Measurements from ENCODE around the gene SLC48A1.

SLC48A1 gene

DNA sequence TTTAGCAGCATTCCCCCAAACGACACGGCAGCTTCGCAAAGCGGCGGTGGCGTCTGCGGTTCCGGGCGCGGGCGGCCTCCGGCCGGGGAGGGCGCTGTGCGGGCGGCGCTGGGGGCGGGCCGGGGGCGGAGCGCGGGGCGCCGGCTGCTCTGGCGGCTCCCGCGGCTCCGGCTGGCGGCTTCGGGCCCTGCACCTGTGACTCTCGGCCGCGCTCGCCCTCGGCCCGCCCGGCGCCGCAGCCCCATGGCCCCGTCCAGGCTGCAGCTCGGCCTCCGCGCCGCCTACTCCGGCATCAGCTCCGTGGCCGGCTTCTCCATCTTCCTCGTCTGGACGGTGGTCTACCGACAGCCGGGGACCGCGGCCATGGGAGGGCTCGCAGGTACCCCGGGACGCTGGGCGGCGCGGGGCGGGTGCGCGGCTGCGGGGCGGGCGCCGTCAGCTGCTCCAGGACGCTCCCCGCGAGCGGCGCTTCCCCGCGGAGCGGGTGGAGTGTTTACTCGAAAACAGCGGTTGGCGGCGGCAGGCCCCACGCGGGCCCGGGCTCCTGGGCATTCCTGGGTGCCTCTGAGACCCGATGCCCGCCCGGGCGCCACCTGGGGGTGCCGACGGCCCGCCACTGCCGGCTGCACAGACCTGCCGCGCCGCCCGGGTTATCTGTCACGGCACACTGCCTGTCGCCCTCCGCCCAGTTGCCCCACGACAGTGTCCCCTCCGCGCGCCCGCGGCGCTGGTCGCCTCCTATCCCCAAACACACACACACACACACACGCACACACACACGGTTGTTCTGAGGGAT lies at the start of gene SLC48A1:
TSS of gene SLC48A1 (plus strand) at position 177 of the 796 bp plus-strand sequence. CDS start at position 244, 67 bp downstream.
- DNase-seq: peak; percentile 83

DNA sequence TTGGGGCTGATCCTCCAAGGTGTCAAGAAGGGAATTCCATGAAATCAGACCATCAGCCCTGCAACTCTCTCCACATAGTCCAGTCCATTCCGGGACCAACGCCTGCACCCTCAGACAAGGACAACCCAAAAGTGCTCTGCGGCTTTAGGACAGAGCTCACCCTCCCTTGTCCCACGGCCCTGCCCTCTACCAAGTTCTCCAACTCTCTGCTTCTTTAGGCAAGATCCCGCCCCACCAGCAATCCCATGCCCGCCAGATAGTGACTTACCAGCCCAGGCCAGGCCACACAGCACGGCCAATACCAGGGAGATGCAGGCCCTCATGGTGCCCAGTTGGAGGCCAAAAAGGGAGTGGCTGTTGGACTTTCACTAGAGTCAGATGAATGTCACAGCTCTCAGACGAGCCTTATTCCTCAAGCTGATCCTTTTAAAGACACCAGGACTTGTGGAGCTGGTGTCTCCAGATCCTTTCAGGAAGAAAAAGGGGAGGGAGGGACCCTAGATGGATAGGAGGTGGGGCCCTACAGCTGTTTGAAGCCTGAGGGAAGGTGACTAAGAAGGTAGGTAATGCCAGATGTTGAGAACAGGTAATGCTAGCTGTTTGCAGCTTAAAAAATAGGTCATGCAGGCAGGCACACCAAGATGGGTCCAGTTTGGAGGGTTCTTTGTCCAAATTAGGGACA lies 47.8 kb upstream of the SLC48A1 start, which contains the start of gene ENDOU:
TSS of gene ENDOU (minus strand) at position 400 of the 682 bp plus-strand sequence. CDS start at position 323, 77 bp downstream.
- no peak for DNase-seq

DNA sequence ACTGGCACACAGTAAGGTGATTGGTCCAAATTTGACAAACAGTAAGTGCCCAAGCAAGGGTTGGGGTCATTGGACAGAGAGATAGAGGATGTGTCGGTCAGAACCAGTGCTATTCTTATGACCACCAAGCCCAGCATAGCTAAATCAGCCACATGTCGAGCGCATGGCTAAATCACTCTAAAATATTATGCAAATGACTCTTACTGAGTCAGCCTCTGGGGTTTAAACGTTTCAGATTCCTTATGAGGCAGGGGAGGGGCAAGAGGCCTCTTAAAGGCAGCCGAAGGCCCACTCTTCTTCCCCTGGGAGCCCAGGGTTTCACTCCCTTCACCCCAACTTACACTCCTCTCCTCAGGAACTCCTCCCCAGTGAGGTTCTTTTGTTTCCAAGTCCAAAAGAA lies 47.1 kb upstream of the SLC48A1 start:
- DNase-seq: no peak

DNA sequence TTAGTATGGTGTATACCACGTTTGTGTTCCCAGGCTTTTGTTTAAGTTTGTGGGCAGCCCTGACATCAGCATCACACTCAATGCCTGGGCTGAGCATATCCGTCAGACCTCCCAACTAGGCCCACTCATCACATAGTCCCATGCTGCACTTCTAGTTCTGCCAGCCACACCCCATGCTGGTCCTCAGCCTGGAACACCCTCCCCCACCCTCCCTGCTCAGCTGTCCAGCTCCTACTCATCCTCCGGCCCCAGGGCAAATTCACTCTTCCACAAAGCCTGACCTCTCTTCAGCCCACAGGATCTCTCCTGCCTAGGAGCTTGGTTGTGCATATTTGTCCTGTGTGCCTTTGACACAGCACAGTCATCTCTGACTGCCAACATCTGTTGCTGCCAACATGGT lies 43.8 kb upstream of the SLC48A1 start:
- DNase-seq: no peak

DNA sequence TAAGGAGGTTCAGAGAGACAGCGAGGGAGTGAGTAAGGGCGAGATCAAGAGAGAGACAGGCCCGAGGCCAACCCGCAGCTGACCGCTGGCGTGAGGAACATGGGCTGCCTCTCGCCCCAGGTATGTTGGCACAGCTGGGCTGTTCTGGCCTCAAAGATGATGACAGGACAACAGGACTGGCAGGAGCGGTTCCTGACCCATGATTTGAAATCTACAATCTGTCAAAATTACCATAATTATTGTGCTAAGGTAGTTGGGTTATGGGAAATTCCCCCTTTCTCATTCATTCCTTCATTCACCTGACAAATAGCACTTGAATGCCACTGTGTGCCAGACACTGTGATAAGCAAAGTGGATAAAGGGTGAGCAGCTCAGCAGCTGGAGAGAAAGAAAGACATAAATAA lies 42.7 kb upstream of the SLC48A1 start:
- no peak for DNase-seq

DNA sequence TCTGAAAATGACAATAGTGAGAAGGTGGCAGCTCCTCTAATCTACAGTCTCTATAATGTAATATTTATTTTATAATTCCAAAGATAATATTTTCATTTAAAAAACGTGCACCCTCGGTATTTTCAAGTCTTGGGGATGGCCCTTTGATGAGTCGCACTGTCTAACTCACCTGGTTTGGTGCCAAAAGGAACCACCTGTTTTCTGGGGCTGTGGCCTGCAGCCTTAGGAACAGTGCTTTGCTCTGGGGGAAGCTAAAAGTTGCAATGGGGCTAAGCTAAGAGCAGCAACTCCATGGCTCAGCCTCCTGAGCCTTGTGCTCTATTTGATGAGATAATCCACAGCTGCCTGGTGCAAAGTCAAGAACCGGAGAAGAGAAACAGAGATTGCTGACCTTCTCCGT lies 41.3 kb upstream of the SLC48A1 start:
- DNase-seq: no peak

DNA sequence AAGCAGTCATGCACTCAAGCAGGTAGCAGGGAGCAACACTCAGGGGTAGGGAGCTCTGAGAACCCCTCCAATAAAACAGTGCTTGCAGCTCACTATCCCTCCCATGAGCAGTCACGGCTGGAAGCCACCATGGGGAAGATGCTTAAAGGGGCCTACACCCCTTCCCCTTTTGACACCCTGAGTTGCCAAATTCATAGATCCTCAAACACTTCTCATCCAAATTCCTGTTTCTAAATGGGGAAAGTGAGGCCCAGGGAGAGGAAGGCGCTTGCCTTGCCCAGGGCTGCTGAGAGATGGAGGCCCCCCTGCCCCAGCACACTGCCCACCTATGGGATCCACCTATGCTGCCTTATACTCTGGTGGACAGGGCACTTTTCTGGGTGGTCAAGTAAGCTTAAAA lies 40.5 kb upstream of the SLC48A1 start:
- no peak for DNase-seq

DNA sequence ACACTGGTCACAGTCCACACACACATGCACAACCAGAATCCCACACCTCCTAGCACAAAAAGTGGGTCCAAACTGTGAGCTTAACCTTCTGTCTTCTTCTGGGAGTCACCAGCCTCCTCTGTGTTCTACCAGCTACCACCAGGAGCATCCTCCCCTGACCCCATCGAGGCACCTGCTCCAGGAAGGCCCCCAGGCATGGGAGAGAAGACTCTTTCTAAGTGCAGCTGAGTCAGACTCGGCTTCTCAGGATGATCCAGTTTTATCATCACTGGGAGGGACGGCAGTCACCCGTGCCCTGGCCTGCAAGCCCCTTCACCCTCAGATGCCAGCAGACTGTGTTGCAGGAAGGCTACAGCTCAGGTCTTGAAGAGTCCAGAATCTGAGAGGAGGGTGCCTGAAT lies 39.9 kb upstream of the SLC48A1 start:
- no peak for DNase-seq

DNA sequence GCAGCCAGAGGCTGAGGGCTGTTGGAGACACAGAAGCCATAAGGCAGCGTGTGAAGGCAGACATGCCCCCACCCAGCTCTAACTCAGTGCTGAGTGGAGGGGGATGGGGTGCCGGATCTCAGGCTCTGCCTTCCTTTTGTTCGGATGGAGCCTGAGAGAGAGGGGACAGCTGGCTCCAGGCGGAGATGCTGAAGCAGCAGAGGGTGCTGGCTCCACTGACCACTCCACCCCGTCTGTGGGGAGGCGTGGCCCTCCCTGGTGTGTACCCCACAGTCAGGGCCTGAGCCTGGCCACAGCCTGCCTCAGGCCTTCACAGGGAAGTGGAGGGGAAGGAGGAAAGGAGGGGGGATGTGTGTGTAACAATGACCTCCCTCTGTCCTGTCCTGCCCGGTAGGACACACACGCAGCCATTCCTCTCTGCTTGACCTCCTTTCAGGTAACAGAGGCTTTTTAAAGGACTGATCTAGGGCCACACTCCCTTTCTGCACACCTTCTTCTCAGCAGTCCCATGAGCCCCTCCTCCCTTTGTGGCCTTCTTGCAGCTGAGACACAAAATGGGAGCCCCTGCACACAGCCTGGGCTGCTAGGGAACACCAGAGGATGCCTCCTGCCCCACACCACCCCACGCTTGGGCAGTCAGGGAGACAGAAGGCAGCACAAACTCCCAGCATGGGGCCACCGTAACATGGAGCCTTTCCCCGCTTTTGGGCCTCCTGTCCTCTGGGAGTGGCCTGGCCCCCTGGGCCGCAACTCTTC lies 38.1 kb upstream of the SLC48A1 start:
- DNase-seq: no peak

DNA sequence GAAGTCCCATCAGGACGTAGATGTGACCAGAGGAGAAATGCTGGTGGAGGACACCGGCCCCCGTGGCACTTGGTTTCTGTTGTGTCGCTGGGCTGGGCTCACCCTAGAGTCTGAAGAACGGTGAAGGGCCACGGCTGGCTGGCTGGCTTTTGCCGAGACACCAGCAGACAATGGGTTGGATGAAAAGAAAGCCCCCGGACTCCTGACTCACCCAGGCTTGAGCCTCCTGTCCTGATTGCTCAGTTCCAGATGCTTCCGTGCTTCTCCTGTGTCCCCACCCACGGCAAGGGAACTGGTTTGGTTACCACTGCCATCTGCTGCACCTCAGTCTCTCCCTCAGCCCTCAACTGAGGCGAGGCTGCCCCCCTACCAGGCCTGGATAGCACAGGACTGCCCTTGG lies 37.4 kb upstream of the SLC48A1 start:
- no peak for DNase-seq

DNA sequence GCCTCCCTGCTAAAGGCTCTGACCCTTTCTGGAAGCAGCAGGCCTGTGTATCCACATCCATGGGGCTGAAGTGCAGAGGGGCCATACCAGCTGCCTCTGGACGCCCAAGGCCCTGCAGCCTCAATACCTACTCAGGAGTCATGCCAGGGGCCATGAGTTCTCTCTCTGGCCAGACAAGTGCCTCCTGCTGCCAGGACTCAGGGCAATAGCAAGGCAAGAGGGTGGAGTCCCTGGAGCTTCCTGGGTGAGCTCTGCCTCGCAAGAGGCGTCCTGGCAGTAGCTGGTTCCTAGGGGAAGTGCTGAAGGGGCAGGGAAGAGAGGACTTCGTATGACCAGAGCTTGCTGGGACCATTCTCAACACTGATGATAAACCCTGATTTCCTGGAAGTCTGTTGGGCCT lies 36.8 kb upstream of the SLC48A1 start:
- no peak for DNase-seq

DNA sequence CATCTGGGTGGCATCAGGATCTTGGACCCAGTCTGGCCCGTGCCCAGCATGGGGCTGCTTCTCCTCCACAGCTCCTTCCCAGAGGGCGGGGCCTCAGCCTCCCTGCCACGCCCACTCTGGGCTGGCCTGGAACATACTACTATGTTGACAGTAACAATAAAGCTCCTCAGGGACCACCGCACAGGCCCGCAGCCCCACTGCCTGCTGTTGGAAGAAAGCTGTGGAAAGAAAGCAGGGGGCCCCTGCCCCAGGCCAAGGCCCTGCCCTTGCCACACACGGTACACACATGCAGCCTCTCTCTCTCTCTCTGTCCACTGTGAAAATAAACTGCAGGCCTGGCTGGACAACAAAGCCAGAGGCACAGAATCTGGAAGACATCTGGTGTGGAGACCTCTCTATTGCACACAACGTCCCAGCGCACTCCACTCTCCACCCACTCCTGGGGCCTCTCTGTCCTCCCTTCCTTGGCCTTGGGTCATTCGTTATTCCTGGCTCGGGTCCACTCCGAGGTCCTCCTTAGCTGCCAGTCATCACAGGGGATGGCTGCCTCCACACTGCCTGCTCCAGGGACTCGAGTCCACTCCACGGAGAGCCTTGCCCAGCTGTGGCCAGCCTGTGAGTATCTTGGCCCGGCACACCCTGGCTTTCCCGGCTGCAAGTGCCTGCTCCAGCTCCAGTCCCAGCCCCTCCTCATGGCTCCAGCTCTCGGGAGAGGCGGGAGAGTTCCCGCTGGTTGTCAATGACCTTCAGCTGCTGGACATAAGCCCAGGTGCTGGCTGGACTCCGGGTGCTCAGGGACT lies 36.0 kb upstream of the SLC48A1 start:
- DNase-seq: peak; percentile 74

DNA sequence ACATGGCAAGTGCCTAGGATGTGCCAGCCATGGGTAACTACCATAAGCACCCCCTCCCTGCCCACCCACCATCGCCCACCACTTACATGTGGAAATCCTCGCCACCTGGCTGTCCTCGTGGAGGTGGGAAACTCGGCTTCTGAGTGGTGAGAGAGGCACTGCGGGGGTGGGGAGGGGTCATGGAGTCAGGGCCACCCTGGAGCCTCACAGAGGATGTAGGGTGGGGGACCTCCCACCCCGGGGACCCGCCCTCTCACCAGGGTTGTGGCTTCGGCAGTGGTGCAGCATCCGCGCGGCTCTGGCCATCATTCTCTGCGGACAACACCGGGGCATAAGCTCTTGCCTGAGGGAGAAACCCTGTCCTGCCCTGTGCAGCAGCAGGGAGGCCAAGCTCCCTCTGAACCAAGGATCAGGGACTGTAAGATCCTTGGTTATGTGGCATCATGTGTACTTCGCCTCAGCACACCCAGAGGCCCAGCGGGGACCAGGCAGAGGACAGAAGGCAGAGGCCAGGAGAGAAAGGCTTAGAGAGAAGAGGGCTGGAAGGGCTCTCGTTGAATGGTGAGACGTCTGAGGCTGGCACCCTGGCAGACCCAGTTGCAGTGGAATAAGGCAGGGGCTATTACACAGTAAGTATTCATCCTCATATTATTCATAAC lies 35.0 kb upstream of the SLC48A1 start:
- DNase-seq: no peak

DNA sequence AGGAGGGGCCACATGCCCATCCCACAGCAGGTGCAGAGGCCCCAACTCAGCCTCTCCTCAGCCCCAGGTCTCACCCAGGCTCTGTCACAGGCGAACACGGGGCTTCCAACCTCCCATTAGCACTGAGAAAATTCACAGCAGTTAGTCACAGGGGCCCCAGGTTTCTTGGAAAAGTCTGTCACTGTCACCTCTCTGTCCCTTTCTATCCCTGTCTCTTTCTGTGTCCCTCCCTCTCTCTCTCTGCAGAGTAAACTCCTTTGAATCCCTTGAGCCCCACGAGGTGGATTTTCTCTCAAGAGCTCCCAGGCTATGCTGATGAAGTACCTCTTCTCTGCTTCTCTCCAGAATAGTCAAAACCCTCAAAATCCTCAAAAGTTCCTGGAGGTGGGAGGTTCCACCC lies 33.7 kb upstream of the SLC48A1 start:
- no peak for DNase-seq

DNA sequence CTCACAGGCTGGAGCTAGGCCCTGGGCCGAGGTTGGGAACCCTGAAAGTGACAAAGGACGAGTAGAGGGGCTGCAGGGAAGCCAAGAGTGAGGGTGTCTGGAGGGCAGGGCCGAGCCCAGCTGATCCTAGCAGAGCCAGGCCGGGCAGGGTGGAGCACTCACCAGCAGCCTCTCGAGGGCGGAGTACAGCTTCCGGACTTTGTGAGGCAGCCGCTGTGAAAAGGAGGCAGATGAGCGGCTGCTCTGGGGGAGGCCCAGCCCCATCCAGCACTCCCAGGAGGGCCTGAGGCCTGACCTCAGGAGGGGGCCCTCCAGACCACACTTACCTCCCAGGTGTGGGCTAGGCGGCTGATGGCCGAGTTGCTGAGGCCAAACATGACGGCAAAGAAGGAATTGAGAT lies 33.1 kb upstream of the SLC48A1 start:
- DNase-seq: no peak

DNA sequence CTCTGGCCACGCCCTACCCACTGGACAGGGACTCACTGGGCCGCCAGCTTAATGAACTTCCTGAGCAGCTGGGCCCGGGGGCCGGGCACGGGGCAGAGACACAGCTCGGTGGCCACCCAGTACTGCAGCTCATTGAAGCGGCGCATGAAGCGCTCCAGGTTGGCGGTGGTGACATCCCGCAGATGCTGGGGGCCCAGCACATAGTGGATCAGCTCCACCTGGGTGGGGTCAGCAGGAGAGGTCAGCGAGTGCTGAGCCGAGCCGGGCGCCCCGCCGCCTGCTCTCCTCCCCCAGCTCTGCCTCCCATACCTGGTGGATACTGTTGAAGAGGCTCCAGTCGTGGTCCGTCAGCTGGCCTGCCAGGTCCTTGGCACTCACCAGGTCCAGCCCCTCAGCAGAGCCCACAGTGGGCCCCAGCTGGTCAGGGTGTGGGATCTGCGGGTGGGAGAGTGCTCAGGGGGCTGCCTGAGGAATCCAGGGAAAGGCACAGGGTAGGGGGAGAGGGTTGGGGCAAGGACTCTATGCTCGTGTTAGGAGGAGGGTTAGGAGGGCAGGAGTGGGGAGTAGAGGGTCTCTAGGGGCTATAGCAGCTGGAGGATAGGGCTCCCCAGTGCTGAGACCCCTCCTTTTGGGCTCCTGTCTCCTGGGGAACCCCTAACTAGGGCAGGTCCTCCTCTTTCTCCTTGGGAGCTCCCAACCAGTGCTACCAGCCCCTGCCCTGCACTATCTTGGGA lies 32.3 kb upstream of the SLC48A1 start:
- no peak for DNase-seq

DNA sequence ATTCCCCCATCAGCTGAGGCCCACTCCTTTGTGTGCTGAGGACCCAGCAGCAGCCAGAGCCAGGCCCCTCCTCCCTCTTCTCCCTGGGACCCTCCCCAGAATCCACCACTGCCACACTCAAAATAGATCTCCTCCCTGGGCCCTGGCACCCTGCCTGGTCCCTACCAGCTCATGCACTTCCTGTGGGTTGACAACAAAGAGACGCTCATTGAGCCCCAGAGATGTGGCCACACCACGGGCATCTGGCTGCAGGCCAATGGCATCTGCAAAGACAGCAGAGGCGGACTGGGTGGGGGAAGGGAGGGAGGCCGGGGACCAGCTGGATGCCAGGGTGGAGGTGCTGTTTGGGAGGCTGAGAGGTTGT lies 31.7 kb upstream of the SLC48A1 start:
- DNase-seq: peak; percentile 89

DNA sequence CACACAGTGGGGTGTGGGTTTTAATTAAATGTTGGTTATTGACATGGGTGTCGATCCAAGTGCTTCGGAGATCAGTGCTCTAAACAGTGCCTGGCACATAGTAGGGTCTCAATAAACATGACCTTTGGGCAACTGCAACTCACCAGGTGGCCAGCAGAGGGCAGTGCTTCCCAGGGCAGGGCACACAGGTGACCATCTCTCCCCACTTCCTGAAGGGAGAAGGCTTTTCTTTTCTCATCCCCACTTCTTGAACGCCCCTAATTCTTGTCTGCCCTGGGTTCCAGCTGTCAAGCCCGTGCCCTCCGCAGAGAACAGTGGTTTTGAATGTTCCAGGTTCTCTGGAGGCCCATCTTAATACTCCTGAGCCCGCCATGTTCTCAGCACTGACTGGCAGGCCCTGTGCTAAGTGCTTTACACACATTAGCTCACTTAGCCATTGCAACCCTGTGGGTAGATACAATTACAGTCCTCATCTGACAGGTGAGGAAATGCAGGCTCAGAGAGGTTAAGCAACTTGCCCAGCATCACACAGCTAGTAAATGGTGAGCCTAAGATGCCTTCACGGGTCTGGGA lies 30.7 kb upstream of the SLC48A1 start:
- peak; percentile 53 for DNase-seq

DNA sequence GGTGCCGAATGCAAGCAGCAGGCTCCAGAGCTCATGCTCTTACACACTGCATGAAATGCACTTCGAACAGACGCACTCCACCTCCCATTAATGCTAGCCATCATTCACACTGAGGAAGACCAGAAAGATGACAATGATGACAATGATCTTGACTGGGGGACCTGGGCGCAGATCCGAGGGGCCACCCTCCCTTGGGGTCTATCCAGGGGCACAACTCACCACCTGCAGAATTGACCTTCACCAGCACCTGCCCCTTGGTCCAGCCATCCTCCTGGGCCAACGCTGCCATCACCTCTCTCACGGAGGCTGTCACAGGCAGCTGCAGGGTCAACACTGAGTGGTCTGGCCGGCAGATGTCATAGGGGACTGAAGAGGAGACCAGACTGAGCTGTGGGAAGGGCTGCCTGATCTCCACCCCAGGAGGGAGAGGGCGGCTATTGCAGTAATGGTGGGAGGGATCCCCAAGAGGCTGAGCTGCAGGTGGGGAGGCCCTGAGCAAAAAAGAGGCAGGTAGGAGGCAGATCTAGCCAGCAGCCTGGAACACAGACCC lies 29.7 kb upstream of the SLC48A1 start:
- no peak for DNase-seq

DNA sequence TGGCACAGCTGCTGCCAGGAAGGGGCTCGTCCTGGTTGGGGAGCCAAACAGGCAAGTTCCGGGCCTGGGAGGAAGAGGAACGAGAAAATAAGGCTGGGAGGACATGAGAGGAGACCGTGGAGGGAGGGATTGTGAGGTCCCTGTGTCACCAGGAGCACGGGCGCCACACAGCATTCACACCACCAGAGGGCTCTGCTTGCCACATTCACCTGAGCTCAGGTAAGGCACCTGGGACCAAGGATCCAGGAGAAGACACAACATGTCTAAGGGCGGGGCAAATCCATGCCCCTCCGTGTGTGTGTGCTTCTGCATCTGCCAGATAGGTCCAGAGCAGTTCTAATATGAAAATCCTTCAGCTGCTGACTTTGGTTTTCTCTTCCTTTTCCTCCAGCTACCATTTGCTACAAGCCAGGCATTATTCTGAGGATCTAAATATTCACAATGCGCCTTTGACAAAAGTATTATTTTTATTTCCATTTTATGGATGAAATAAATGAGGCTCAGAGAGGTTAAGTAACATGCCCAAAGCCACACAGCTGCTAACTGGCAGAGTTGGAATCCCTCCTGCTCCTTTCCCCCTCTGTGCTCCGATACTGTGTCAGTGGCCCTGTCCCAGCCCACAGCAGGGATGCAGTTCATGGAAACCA lies 28.9 kb upstream of the SLC48A1 start:
- DNase-seq: no peak
